ENCODE measurements around the gene DENND6A.

DENND6A gene

GRCh38 chr3:57575966-57576626 is 116.8 kb downstream of the DENND6A start:
- DNase-seq (ENCODE audit: low read depth in 2 of 2): no peak

Measured in stimulated activated CD4-positive, alpha-beta T cell treated with anti-CD3 and anti-CD28 coated beads, Interleukin-4, amount 100 ng/mL, for 48 hours (primary cell).